ENCODE data around the gene ASAP2. TPM values are rescaled to one million over a fixed set of nuclear protein-coding genes. Genes with fewer than 3 reads are reported as not detected.

Gene ASAP2
- total RNA-seq, 1 experiment from 2014 or later, result 25.2 TPM

- Histone ChIP-seq H3K9me2 (replicated peaks; ENCODE audit: low read length) (no peaks in the 10 kb centered on the region), H2AFZ (ENCODE audit: low read length) (no peak overlapping the region), H3K27me3 (ENCODE audit: low read length) (no peaks in the 10 kb centered on the region), H3K9me3 (ENCODE audit: low read length) (no peaks in the 10 kb centered on the region), H3K4me2 (ENCODE audit: low read length) (no peak overlapping the region), H3K79me2 (ENCODE audit: low read length) (no peaks in the 10 kb centered on the region), H3K4me1 (ENCODE audit: insufficient read depth, low read length) (peaks cover 41% of the 10 kb centered on the region), H3K4me3 (ENCODE audit: low read length) (no peak overlapping the region), H4K20me1 (ENCODE audit: low read length) (no peaks in the 10 kb centered on the region), H3K27ac (ENCODE audit: low read length) (no peak overlapping the region), H3K9ac (ENCODE audit: low read length) (no peak overlapping the region), H3K36me3 (ENCODE audit: low read depth, low read length) (no peaks in the 10 kb centered on the region), H3F3A (ENCODE audit: low read length, unreplicated experiment) (peaks cover 3% of the 10 kb centered on the region)
- intact Hi-C loops (cut with micrococcal nuclease), result no loop called here
- no peak for ATAC-seq
- ChIA-PET CTCF (no interaction called here), POLR2A (ENCODE audit: unreplicated experiment) (no interaction called here)
- no peak for TF ChIP-seq EZH2 (IDR thresholded peaks at IDR 0.05; ENCODE audit: low read length, unreplicated experiment)
- no peak for TF ChIP-seq EZH2phosphoT487 (IDR thresholded peaks at IDR 0.05; ENCODE audit: borderline replicate concordance, low read length)
- no TSS peak for BruUV-seq (replicated peaks)
- no peak for DNase-seq
These were observed 38.6 kb upstream of the ASAP2 start for GRCh38 chr2:9167718-9168657.

- Histone ChIP-seq H3F3A (ENCODE audit: low read length, unreplicated experiment) (no peaks in the 10 kb centered on the region), H3K9ac (ENCODE audit: low read length) (no peak overlapping the region), H3K27me3 (ENCODE audit: low read length) (no peaks in the 10 kb centered on the region), H3K9me2 (replicated peaks; ENCODE audit: low read length) (no peaks in the 10 kb centered on the region), H3K36me3 (ENCODE audit: low read depth, low read length) (no peaks in the 10 kb centered on the region), H3K9me3 (ENCODE audit: low read length) (no peaks in the 10 kb centered on the region), H3K4me3 (ENCODE audit: low read length) (no peak overlapping the region), H3K4me1 (ENCODE audit: insufficient read depth, low read length) (peaks cover 33% of the 10 kb centered on the region), H3K27ac (ENCODE audit: low read length) (no peak overlapping the region), H2AFZ (ENCODE audit: low read length) (no peak overlapping the region), H3K79me2 (ENCODE audit: low read length) (no peaks in the 10 kb centered on the region), H3K4me2 (ENCODE audit: low read length) (no peak overlapping the region), H4K20me1 (ENCODE audit: low read length) (no peaks in the 10 kb centered on the region)
- no peak for ATAC-seq
- BruUV-seq (replicated peaks), result no TSS peak
- CTCF ChIA-PET, result no interaction called here
- no peak for TF ChIP-seq EZH2 (IDR thresholded peaks at IDR 0.05; ENCODE audit: low read length, unreplicated experiment)
- TF ChIP-seq EZH2phosphoT487 (IDR thresholded peaks at IDR 0.05; ENCODE audit: borderline replicate concordance, low read length), result no peak
- TF ChIP-seq, protein P1, sequence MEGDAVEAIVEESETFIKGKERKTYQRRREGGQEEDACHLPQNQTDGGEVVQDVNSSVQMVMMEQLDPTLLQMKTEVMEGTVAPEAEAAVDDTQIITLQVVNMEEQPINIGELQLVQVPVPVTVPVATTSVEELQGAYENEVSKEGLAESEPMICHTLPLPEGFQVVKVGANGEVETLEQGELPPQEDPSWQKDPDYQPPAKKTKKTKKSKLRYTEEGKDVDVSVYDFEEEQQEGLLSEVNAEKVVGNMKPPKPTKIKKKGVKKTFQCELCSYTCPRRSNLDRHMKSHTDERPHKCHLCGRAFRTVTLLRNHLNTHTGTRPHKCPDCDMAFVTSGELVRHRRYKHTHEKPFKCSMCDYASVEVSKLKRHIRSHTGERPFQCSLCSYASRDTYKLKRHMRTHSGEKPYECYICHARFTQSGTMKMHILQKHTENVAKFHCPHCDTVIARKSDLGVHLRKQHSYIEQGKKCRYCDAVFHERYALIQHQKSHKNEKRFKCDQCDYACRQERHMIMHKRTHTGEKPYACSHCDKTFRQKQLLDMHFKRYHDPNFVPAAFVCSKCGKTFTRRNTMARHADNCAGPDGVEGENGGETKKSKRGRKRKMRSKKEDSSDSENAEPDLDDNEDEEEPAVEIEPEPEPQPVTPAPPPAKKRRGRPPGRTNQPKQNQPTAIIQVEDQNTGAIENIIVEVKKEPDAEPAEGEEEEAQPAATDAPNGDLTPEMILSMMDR (conservative IDR thresholded peaks at IDR 0.05; ENCODE audit: low read depth, low read length), result no peak
- DNase-seq, result no peak
- POLR2A ChIA-PET (ENCODE audit: unreplicated experiment), result no interaction called here
- intact Hi-C loops (cut with micrococcal nuclease), result no loop called here
These were observed 37.8 kb upstream of the ASAP2 start for GRCh38 chr2:9168821-9169221.

- BruUV-seq (replicated peaks), result no TSS peak
- peaks cover 32% of the 10 kb centered on the region for H3K4me1 ChIP-seq (ENCODE audit: insufficient read depth, low read length)
- no peaks in the 10 kb centered on the region for H3K27me3 ChIP-seq (ENCODE audit: low read length)
- ChIA-PET POLR2A (ENCODE audit: unreplicated experiment) (no interaction called here), CTCF (no interaction called here)
- 0 out of 2 replicates have a peak overlapping the region, but pooled peaks have one; percentile 55 for H3K4me2 ChIP-seq (ENCODE audit: low read length)
- no peaks in the 10 kb centered on the region for H4K20me1 ChIP-seq (ENCODE audit: low read length)
- H3K9ac ChIP-seq (ENCODE audit: low read length), result no peak overlapping the region
- ATAC-seq, result no peak
- H3K79me2 ChIP-seq (ENCODE audit: low read length), result no peaks in the 10 kb centered on the region
- H3K9me3 ChIP-seq (ENCODE audit: low read length), result no peaks in the 10 kb centered on the region
- no peaks in the 10 kb centered on the region for H3K9me2 ChIP-seq (replicated peaks; ENCODE audit: low read length)
- intact Hi-C loops (cut with micrococcal nuclease), result no loop called here
- no peaks in the 10 kb centered on the region for H3F3A ChIP-seq (ENCODE audit: low read length, unreplicated experiment)
- TF ChIP-seq, protein P1 (conservative IDR thresholded peaks at IDR 0.05; ENCODE audit: low read depth, low read length), result no peak
- TF ChIP-seq EZH2phosphoT487 (IDR thresholded peaks at IDR 0.05; ENCODE audit: borderline replicate concordance, low read length), result no peak
- TF ChIP-seq EZH2 (IDR thresholded peaks at IDR 0.05; ENCODE audit: low read length, unreplicated experiment), result no peak
- H2AFZ ChIP-seq (ENCODE audit: low read length), result no peak overlapping the region
- H3K27ac ChIP-seq (ENCODE audit: low read length), result no peak overlapping the region
- DNase-seq, result no peak
- no peak overlapping the region for H3K4me3 ChIP-seq (ENCODE audit: low read length)
- no peaks in the 10 kb centered on the region for H3K36me3 ChIP-seq (ENCODE audit: low read depth, low read length)
These were observed 37.1 kb upstream of the ASAP2 start for GRCh38 chr2:9169349-9170107.
